ENCODE measurements around the gene ANKRD13A. TPM values are rescaled to one million over a fixed set of nuclear protein-coding genes. Genes with fewer than 3 reads are reported as not detected.
A peak's percentile ranks its signal among the peaks of the same experiment; 100 is the strongest.

ANKRD13A gene
- total and polyA plus RNA-seq, 2 of the 13 experiments (the other 11 are each of a cell fraction or from before 2014, with no cell fraction given), result 34.1 to 41.6 TPM

DNA sequence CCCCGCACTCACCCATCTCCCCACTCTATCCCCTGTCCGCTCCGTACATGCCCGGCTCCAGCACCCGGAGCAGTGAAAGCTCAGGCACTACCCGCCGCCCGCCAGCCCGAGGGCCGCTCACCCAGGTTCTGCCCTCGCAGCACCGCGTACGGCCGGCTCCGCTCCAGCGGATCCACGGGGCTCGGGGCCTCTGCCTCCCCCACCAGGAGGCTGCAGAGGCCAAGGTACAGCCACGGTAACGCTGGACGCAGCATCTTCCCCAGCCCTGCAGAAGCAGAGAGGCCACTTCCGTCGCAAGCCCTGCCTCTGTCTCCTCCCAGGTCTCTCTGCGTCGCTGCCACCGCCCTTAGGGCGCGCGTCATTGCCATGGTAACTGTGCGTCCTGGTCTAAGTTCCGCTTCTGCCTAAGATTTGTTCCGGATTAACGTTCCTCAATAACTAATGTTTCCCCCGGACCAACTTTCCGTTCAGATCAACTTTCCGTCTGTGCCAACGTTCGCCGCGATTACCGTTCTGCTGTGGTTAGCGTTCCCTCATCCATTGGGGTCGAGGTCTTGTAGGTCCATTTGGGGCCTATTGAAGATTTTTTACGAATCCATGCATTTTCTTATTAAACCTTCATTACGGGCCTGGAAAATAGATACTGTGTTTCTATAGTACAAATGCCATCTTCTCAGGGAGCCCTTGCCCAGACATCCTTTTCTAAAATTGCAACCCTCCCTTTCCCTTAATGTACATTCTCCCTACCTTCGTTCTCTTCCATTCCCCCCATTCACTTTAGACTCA lies 49.2 kb downstream of the ANKRD13A start, which contains the start of gene C12orf76 (continued):
- TF ChIP-seq CCAR2 (optimal IDR thresholded peaks at IDR 0.05; ENCODE audit: low read depth, low read length) (no peak), MXD1 (CRISPR knock-in tag; IDR thresholded peaks at IDR 0.05) (peak; percentile 48; the same call in 1 of the 2 replicates), SNAI1 (CRISPR knock-in tag; IDR thresholded peaks at IDR 0.05; ENCODE audit: borderline replicate concordance) (no peak), ZNF839 (CRISPR knock-in tag; IDR thresholded peaks at IDR 0.05; ENCODE audit: borderline replicate concordance) (no peak), KLF16 (CRISPR knock-in tag; IDR thresholded peaks at IDR 0.05) (peak in 1 of 2 experiments; percentile 90; a peak in 2 of 4 replicates), TRIM24 (CRISPR knock-in tag; IDR thresholded peaks at IDR 0.05) (no peak), ZFX (CRISPR knock-in tag; IDR thresholded peaks at IDR 0.05; ENCODE audit: low read depth) (peak; percentile 90), SAP130 (CRISPR knock-in tag; IDR thresholded peaks at IDR 0.05; ENCODE audit: low read depth) (peak; percentile 99), ZNF776 (CRISPR knock-in tag; IDR thresholded peaks at IDR 0.05) (no peak; the same call in 1 of the 2 replicates), ZNF251 (CRISPR knock-in tag; IDR thresholded peaks at IDR 0.05) (no peak), CC2D1A (CRISPR knock-in tag; IDR thresholded peaks at IDR 0.05) (no peak)
- TF ChIP-seq, protein P1, sequence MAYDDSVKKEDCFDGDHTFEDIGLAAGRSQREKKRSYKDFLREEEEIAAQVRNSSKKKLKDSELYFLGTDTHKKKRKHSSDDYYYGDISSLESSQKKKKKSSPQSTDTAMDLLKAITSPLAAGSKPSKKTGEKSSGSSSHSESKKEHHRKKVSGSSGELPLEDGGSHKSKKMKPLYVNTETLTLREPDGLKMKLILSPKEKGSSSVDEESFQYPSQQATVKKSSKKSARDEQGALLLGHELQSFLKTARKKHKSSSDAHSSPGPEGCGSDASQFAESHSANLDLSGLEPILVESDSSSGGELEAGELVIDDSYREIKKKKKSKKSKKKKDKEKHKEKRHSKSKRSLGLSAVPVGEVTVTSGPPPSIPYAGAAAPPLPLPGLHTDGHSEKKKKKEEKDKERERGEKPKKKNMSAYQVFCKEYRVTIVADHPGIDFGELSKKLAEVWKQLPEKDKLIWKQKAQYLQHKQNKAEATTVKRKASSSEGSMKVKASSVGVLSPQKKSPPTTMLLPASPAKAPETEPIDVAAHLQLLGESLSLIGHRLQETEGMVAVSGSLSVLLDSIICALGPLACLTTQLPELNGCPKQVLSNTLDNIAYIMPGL (CRISPR knock-in tag; IDR thresholded peaks at IDR 0.05; ENCODE audit: borderline replicate concordance in 1 of 2, low read depth in 1 of 2), result peak; percentile 91
- TF ChIP-seq, protein P2, sequence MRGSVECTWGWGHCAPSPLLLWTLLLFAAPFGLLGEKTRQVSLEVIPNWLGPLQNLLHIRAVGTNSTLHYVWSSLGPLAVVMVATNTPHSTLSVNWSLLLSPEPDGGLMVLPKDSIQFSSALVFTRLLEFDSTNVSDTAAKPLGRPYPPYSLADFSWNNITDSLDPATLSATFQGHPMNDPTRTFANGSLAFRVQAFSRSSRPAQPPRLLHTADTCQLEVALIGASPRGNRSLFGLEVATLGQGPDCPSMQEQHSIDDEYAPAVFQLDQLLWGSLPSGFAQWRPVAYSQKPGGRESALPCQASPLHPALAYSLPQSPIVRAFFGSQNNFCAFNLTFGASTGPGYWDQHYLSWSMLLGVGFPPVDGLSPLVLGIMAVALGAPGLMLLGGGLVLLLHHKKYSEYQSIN (CRISPR knock-in tag; IDR thresholded peaks at IDR 0.05; ENCODE audit: borderline replicate concordance), result no peak
- TF ChIP-seq, protein P3, sequence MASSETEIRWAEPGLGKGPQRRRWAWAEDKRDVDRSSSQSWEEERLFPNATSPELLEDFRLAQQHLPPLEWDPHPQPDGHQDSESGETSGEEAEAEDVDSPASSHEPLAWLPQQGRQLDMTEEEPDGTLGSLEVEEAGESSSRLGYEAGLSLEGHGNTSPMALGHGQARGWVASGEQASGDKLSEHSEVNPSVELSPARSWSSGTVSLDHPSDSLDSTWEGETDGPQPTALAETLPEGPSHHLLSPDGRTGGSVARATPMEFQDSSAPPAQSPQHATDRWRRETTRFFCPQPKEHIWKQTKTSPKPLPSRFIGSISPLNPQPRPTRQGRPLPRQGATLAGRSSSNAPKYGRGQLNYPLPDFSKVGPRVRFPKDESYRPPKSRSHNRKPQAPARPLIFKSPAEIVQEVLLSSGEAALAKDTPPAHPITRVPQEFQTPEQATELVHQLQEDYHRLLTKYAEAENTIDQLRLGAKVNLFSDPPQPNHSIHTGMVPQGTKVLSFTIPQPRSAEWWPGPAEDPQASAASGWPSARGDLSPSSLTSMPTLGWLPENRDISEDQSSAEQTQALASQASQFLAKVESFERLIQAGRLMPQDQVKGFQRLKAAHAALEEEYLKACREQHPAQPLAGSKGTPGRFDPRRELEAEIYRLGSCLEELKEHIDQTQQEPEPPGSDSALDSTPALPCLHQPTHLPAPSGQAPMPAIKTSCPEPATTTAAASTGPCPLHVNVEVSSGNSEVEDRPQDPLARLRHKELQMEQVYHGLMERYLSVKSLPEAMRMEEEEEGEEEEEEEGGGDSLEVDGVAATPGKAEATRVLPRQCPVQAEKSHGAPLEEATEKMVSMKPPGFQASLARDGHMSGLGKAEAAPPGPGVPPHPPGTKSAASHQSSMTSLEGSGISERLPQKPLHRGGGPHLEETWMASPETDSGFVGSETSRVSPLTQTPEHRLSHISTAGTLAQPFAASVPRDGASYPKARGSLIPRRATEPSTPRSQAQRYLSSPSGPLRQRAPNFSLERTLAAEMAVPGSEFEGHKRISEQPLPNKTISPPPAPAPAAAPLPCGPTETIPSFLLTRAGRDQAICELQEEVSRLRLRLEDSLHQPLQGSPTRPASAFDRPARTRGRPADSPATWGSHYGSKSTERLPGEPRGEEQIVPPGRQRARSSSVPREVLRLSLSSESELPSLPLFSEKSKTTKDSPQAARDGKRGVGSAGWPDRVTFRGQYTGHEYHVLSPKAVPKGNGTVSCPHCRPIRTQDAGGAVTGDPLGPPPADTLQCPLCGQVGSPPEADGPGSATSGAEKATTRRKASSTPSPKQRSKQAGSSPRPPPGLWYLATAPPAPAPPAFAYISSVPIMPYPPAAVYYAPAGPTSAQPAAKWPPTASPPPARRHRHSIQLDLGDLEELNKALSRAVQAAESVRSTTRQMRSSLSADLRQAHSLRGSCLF (CRISPR knock-in tag; IDR thresholded peaks at IDR 0.05; ENCODE audit: borderline replicate concordance), result no peak
- TF ChIP-seq, protein P4, sequence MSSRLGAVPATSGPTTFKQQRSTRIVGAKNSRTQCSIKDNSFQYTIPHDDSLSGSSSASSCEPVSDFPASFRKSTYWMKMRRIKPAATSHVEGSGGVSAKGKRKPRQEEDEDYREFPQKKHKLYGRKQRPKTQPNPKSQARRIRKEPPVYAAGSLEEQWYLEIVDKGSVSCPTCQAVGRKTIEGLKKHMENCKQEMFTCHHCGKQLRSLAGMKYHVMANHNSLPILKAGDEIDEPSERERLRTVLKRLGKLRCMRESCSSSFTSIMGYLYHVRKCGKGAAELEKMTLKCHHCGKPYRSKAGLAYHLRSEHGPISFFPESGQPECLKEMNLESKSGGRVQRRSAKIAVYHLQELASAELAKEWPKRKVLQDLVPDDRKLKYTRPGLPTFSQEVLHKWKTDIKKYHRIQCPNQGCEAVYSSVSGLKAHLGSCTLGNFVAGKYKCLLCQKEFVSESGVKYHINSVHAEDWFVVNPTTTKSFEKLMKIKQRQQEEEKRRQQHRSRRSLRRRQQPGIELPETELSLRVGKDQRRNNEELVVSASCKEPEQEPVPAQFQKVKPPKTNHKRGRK (CRISPR knock-in tag; IDR thresholded peaks at IDR 0.05), result no peak
- TF ChIP-seq, protein P5, sequence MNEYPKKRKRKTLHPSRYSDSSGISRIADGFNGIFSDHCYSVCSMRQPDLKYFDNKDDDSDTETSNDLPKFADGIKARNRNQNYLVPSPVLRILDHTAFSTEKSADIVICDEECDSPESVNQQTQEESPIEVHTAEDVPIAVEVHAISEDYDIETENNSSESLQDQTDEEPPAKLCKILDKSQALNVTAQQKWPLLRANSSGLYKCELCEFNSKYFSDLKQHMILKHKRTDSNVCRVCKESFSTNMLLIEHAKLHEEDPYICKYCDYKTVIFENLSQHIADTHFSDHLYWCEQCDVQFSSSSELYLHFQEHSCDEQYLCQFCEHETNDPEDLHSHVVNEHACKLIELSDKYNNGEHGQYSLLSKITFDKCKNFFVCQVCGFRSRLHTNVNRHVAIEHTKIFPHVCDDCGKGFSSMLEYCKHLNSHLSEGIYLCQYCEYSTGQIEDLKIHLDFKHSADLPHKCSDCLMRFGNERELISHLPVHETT (CRISPR knock-in tag; conservative IDR thresholded peaks at IDR 0.05), result peak; percentile 71; the same call in 1 of the 2 replicates

Measured in HepG2 (cell line).